WTC11 (cell line): ENCODE measurements around the gene HSD17B12. TPM values are rescaled to one million over a fixed set of nuclear protein-coding genes. Genes with fewer than 3 reads are reported as not detected.

Source experiments
- ATAC-seq: fragments of 200-7000 bp; cut with Tn5 transposase; 2 replicates; pipeline ENCODE4 v1.10.0; 2021; ENCODE audit warnings: mild to moderate bottlenecking, moderate library complexity
- CTCF ChIA-PET: fragments of 300-600 bp; sonication (Branson Sonifier 250); formaldehyde crosslinking; loops from one replicate; lab custom pipeline; 2021; ENCODE audit warnings: antibody characterized with exemption; lab: Charles Lee
- POLR2A ChIA-PET: fragments of 350-600 bp; sonication (Branson Sonifier 250); formaldehyde crosslinking; loops from one replicate; lab custom pipeline; 2021; ENCODE audit warnings: antibody characterized with exemption; lab: Charles Lee
- DNase-seq: peaks from one replicate; pipeline ENCODE4 v3.0.0; 2021; ENCODE audit warnings: low spot score
- H3K27ac Mint-ChIP-seq: 2 replicates; pipeline ENCODE4 v1.8.0; 2021; ENCODE audit warnings: mixed read lengths
- H3K27me3 Mint-ChIP-seq: 2 replicates; pipeline ENCODE4 v1.8.0; 2021; ENCODE audit warnings: low read depth, mild to moderate bottlenecking, moderate library complexity, mixed read lengths
- H3K36me3 Mint-ChIP-seq: 2 replicates; pipeline ENCODE4 v1.8.0; 2021; ENCODE audit warnings: mixed read lengths
- H3K4me1 Mint-ChIP-seq: 2 replicates; pipeline ENCODE4 v1.8.0; 2022; ENCODE audit warnings: mixed read lengths
- H3K4me3 Mint-ChIP-seq: 2 replicates; pipeline ENCODE4 v1.8.0; 2021; ENCODE audit warnings: mild to moderate bottlenecking, moderate library complexity, mixed read lengths
- H3K9me3 Mint-ChIP-seq: 2 replicates; pipeline ENCODE4 v1.8.0; 2021; ENCODE audit warnings: mixed read lengths
- E2F5 ChIP-seq: sonication (generic); formaldehyde crosslinking; IDR thresholded peaks from 2 replicates; pipeline ENCODE4 v1.8.1; 2022; ENCODE audit warnings: mild to moderate bottlenecking, moderate library complexity, missing genetic modification reagents
- ESRRA ChIP-seq: sonication (generic); formaldehyde crosslinking; IDR thresholded peaks from 2 replicates; pipeline ENCODE4 v1.8.1; 2022; ENCODE audit warnings: mild to moderate bottlenecking, missing genetic modification reagents, borderline replicate concordance
- NR3C1 ChIP-seq: sonication (generic); formaldehyde crosslinking; conservative IDR thresholded peaks from 2 replicates; pipeline ENCODE4 v1.8.1; 2023; ENCODE audit warnings: low read depth, mild to moderate bottlenecking, missing genetic modification reagents
- USF2 ChIP-seq: sonication (generic); formaldehyde crosslinking; IDR thresholded peaks from 2 replicates; pipeline ENCODE4 v1.8.1; 2023; ENCODE audit warnings: mild to moderate bottlenecking, missing genetic modification reagents, moderate library complexity
- ZNF281 ChIP-seq: sonication (generic); formaldehyde crosslinking; IDR thresholded peaks from 2 replicates; pipeline ENCODE4 v1.8.0; 2023; ENCODE audit warnings: mild to moderate bottlenecking, missing genetic modification reagents
- ZNF396 ChIP-seq: fragments of 250-450 bp; sonication (Bioruptor Pico); IDR thresholded peaks from 2 replicates; pipeline ENCODE4 v1.8.0; 2021; ENCODE audit warnings: mild to moderate bottlenecking, moderate library complexity, borderline replicate concordance
- ZNF423 ChIP-seq: fragments of 250-450 bp; sonication (Bioruptor Pico); IDR thresholded peaks from 2 replicates; pipeline ENCODE4 v2.1.2; 2022; ENCODE audit warnings: mild to moderate bottlenecking, moderate library complexity
- total RNA-seq: library from RNA; stranded (reverse); gene quantifications from 3 replicates; pipeline ENCODE4 v1.2.3, GENCODE V29; 2021
- TF ChIP-seq, protein P1 (sequence below): sonication (generic); formaldehyde crosslinking; IDR thresholded peaks from 2 replicates; pipeline ENCODE4 v1.8.1; 2022; ENCODE audit warnings: low read depth, mild to moderate bottlenecking, moderate library complexity, missing genetic modification reagents, borderline replicate concordance

Gene HSD17B12
- total RNA-seq, 1 experiment from 2014 or later: 149 TPM

GRCh38 chr11:43905813-43906241, 225.3 kb downstream of the HSD17B12 start:
- Mint-ChIP-seq H3K27ac (no peak overlapping the region), H3K36me3 (no peaks in the 10 kb centered on the region), H3K4me3 (no peak overlapping the region), H3K9me3 (no peaks in the 10 kb centered on the region), H3K4me1 (no peaks in the 10 kb centered on the region), H3K27me3 (no peaks in the 10 kb centered on the region)
- DNase-seq (no peak), ATAC-seq (no peak)
- CTCF ChIA-PET: interaction anchor here (1.0 to 1.9 kb wide), 2 partner anchors 16 to 42 kb away, joined by 4 to 6 read pairs; no protein-coding TSS in a partner anchor
- POLR2A ChIA-PET: no interaction called here
- no peak for TF ChIP-seq USF2 (CRISPR knock-in tag)
- no peak for TF ChIP-seq ZNF423 (CRISPR knock-in tag)
- TF ChIP-seq, protein P1, sequence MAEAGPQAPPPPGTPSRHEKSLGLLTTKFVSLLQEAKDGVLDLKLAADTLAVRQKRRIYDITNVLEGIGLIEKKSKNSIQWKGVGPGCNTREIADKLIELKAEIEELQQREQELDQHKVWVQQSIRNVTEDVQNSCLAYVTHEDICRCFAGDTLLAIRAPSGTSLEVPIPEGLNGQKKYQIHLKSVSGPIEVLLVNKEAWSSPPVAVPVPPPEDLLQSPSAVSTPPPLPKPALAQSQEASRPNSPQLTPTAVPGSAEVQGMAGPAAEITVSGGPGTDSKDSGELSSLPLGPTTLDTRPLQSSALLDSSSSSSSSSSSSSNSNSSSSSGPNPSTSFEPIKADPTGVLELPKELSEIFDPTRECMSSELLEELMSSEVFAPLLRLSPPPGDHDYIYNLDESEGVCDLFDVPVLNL (CRISPR knock-in tag): no peak
- no peak for TF ChIP-seq ESRRA
- TF ChIP-seq NR3C1: no peak
- no peak for TF ChIP-seq ZNF396 (CRISPR knock-in tag)
- no peak for TF ChIP-seq E2F5 (CRISPR knock-in tag)
- no peak for TF ChIP-seq ZNF281 (CRISPR knock-in tag)

Other genes with a start within 250 kb of the HSD17B12 start
- 11.0 to 13.3 TPM (median 12.3 TPM) in 3 replicates for gene ALKBH3, start 200.1 kb downstream of the HSD17B12 start, total RNA-seq